ENCODE data around the gene ENPP1. TPM values are rescaled to one million over a fixed set of nuclear protein-coding genes. Genes with fewer than 3 reads are reported as not detected.

ENPP1 gene
- total RNA-seq, 4 donors from 2014 or later, result 7.9 to 35.2 (median 19.2) TPM

- TF ChIP-seq EP300 (IDR thresholded peaks at IDR 0.05) (no peak), CTCF (IDR thresholded peaks at IDR 0.05) (peak; percentile 19 to 29 (median 23)), POLR2AphosphoS5 (IDR thresholded peaks at IDR 0.05) (peak in 1 of 2 donors; percentile 32), POLR2A (IDR thresholded peaks at IDR 0.05; ENCODE audit: low read depth) (no peak)
- no peak for DNase-seq (ENCODE audit: extremely low spot score)
- no peaks in the 10 kb centered on the region for H3K9me3 ChIP-seq
- intact Hi-C loops (cut with DNase I), result no loop called here
- no peak overlapping the region for H3K4me3 ChIP-seq
- H3K27ac ChIP-seq (replicated peaks in 1 of 4), result peak overlapping the region in 1 of 4 donors; percentile 39
- WGBS, result 40% methylated on average over 8 of the region's 8 CpGs
- H3K4me1 ChIP-seq, result peaks cover 0 to 13% (median 11%) of the 10 kb centered on the region in 4 donors
- no peaks in the 10 kb centered on the region for H3K27me3 ChIP-seq
- H3K36me3 ChIP-seq, result no peaks in the 10 kb centered on the region
Observed at GRCh38 chr6:131787766-131788712, 19.8 kb upstream of the ENPP1 start.

- Histone ChIP-seq H3K27ac (replicated peaks in 1 of 4) (no peak overlapping the region), H3K36me3 (no peaks in the 10 kb centered on the region), H3K27me3 (no peaks in the 10 kb centered on the region), H3K9me3 (no peaks in the 10 kb centered on the region), H3K4me3 (no peak overlapping the region), H3K4me1 (peaks cover 0 to 13% (median 11%) of the 10 kb centered on the region in 4 donors)
- intact Hi-C loops (cut with DNase I), result no loop called here
- 55% methylated on average over 1 of the region's 1 CpG for WGBS
- no peak for TF ChIP-seq EP300 (IDR thresholded peaks at IDR 0.05)
- no peak for TF ChIP-seq POLR2A (IDR thresholded peaks at IDR 0.05; ENCODE audit: low read depth)
- no peak for TF ChIP-seq CTCF (IDR thresholded peaks at IDR 0.05)
- TF ChIP-seq POLR2AphosphoS5 (IDR thresholded peaks at IDR 0.05), result no peak
- no peak for DNase-seq (ENCODE audit: extremely low spot score)
Observed at GRCh38 chr6:131789219-131789618, 18.6 kb upstream of the ENPP1 start.

- H3K9me3 ChIP-seq, result no peaks in the 10 kb centered on the region
- peak; percentile 47 for DNase-seq (ENCODE audit: extremely low spot score)
- no peak overlapping the region for H3K4me3 ChIP-seq
- no peaks in the 10 kb centered on the region for H3K36me3 ChIP-seq
- 40% methylated on average over 5 of the region's 5 CpGs for WGBS
- intact Hi-C loops (cut with DNase I), result no loop called here
- TF ChIP-seq CTCF (IDR thresholded peaks at IDR 0.05), result no peak
- TF ChIP-seq POLR2AphosphoS5 (IDR thresholded peaks at IDR 0.05), result no peak
- TF ChIP-seq POLR2A (IDR thresholded peaks at IDR 0.05; ENCODE audit: low read depth), result no peak
- TF ChIP-seq EP300 (IDR thresholded peaks at IDR 0.05), result no peak
- H3K27ac ChIP-seq (replicated peaks in 1 of 4), result no peak overlapping the region
- H3K27me3 ChIP-seq, result no peaks in the 10 kb centered on the region
- peaks cover 0 to 13% (median 11%) of the 10 kb centered on the region in 4 donors for H3K4me1 ChIP-seq
Observed at GRCh38 chr6:131791476-131791875, 16.3 kb upstream of the ENPP1 start.

- Histone ChIP-seq H3K4me3 (no peak overlapping the region), H3K27ac (replicated peaks in 1 of 4) (no peak overlapping the region), H3K36me3 (no peaks in the 10 kb centered on the region), H3K9me3 (no peaks in the 10 kb centered on the region), H3K27me3 (no peaks in the 10 kb centered on the region), H3K4me1 (peaks cover 0 to 13% (median 11%) of the 10 kb centered on the region in 4 donors)
- intact Hi-C loops (cut with DNase I), result no loop called here
- no peak for DNase-seq (ENCODE audit: extremely low spot score)
- WGBS, result 93% methylated on average over 6 of the region's 6 CpGs
- TF ChIP-seq POLR2A (IDR thresholded peaks at IDR 0.05; ENCODE audit: low read depth) (no peak), CTCF (IDR thresholded peaks at IDR 0.05) (no peak)
Observed at GRCh38 chr6:131792091-131792496, 15.7 kb upstream of the ENPP1 start.

All from esophagus muscularis mucosa (tissue), 4 donors.